GM21515 (cell line): ENCODE results near the gene TRIP4.

Experiments
- ATAC-seq: cut with Tn5 transposase; IDR thresholded peaks from one replicate; pipeline ENCODE4 v1.9.1; 2021; ENCODE audit not compliant: unreplicated experiment

Gene TRIP4

DNA sequence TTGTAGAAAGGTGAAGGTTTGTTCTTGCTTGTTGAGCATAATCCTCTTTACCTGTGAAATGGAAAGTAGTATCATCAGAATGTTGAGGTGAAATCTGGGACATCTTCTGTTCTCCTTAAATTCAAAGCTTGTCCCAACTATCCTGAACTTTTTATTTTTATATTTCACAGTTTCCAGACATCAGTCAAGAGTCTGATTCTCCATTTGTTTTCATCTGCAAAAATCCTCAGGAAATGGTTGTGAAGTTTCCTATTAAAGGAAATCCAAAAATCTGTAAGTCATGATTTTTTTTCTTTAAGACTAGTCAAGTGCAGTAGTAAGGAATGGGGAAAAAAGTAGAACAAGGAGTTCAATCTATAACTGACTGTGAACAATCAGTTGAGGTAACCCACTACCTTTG, 57.2 kb downstream of the TRIP4 start:
- no peak for ATAC-seq

DNA sequence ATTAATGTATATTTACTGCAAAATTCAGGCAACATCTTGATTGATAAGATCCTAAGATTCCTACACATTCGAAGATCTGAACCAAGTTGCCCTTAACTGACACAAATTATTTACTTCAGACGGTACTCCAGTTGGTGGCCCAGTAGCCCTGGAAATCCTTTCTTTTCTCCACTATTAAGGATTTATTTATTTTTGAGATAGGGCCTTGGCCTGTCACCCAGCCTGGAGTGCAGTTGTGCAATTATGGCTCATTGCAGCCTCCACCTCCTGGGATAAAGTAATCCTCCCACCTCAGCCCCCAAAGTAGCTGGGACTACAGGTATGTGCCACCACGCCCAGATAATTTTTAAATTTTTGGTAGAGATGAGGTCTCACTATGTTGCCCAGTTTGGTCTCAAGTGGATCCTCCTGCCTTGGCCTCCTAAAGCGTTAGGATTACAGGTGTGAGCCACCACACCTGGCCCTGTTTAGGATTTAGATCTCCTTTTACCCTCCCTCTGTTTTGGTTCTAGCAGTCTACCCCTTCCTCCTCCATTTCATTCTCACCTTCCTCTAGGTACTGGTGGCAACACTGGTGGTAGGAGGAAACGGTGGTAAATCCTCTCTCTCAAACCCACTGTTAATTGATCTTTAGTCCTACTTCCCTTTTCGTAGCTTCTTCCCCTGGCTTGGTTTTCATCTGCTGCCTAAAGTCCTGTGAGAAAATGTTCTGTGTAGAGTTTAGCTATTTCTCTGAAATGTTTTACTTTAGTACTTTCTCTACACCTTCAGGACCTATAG, 60.1 kb downstream of the TRIP4 start:
- ATAC-seq = no peak

DNA sequence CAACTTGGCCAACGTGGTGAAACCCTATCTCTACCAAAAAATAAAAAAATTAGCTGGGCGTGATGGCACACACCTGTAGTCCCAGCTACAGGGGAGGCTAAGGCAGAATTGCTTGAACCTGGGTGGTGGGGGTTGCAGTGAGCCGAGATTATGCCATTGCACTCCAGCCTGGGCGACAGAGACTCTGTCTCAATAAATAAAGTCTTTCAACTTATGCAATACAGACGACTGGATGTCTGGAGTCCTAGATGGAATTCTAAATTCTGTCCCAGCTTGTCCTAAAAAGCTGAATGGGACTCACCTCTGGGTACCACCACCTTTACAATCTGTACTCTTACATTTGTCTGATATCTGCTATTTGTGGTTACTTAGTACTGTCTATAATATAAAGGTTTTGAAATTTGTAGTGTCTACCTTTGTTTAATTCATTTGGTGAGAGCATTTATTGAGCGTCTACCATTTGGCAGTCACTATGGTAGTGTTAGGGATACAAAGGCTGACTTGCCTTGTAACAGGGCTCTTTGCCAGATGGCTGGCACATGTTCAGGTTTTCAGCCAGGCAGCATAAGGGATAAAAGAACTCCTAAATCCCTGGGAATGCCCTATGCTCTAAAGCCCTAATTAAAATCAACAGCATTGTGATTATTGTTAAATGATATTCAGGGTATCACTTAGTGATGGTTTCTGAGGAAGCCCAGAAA, 65.5 kb downstream of the TRIP4 start:
- no peak for ATAC-seq

DNA sequence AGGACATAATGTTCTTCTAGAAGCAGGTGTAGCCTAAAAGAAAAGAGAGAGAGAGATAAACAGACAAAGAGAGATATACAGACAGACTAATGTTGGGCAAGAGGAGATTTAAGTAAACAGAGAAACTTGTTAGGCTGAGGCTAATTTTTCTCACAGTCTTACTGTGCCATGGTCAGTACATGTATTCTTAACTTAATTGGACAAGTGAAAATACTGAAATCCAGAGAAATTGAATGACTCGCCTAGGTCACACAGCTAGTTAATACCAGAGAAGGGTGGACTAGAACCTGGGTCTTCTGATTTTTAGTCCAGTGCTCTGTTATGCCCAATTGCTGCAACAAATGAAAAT, 66.0 kb downstream of the TRIP4 start:
- ATAC-seq = no peak

DNA sequence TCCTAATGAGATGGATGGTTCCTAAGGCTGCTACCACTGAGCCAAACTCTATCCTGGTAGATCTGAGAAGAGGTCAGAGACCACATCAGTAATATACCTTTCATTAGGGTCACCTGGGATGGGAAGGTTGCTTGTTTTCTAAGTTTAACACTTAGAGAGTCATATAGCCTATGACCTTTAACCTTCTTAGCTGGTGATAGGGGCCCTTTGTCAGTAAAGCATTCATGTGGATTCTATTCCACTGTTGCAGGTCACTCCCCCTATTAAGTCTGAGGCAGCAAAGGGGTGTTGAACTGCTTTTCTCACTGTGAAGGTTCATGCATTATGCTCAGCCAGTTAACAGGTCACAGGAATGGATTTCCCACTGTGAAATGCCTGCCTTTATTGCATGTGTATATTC, 66.6 kb downstream of the TRIP4 start:
- ATAC-seq = no peak

DNA sequence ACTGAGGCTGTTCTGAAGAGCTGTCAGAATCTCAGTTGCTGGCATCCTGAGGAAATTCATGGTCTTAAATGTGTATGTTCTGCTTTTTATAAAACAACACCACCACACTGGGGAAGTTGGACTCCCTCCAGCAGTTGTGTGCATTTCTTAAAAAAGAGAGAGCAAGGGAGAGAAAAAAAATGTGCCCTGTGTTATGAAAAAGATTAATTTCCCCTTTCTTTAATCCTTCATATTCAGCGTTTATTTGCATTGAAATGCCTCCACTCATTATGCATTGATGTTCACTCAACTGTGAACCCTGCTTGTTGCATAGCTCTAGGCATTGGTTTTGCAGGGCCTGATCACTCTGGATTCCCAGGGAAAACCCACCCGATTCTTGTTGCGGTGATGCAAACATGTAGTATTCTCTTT, 68.3 kb downstream of the TRIP4 start:
- ATAC-seq = no peak

DNA sequence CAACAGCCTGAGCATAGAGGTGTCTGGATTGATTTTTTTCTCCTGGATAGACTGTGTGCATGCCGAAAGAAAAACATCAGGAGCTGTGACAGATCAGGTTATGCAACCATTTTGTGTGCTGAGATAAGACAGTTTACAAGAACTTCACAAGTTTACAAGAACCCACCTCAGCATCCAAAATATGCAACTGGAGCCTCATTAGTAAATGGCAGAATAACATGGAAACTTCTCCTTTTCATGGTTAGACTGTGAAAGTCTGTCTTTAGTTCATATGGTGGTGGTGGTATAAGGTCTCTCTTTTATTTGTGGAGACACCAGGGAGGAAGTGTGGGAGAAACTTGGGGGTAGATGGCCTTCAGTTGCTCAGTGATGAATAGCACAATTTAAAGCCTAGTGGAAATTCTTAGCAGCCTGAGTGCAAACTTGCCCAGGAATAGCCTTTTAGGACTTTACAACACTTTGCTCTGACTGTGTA, 69.0 kb downstream of the TRIP4 start:
- no peak for ATAC-seq

DNA sequence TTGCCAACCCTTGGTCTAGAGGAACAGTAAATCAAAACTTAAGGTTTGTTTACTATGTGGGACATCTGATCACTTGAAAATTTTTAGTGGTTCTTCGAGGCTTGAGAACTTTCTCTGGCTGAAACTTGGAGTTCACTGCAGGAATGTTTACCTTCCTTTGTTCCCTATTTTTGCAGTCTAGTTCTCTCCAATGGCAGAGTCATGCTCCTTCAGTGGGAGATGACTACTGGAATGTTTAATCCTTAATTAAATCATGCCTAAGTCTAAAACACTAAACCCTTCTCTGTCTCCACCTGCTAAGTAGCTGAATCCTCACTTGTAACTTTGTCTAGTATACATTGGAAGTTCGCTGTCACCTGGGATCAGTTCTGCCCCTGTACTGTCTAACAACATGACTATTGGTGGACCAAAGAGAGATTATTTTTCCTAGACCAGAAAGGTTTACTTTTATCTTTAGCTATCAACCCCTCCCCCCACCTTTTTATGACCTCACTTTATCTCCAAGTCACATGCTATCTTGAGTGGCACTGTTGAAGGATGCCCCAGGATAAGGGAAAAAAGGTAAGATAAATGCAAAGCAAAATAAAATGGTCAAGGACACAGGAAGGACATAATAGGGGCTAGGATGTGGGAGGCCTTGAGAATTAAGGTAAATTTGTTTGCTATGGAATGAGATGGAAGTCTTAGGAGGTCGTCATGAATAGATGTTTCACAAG, 71.6 kb downstream of the TRIP4 start:
- ATAC-seq = no peak

DNA sequence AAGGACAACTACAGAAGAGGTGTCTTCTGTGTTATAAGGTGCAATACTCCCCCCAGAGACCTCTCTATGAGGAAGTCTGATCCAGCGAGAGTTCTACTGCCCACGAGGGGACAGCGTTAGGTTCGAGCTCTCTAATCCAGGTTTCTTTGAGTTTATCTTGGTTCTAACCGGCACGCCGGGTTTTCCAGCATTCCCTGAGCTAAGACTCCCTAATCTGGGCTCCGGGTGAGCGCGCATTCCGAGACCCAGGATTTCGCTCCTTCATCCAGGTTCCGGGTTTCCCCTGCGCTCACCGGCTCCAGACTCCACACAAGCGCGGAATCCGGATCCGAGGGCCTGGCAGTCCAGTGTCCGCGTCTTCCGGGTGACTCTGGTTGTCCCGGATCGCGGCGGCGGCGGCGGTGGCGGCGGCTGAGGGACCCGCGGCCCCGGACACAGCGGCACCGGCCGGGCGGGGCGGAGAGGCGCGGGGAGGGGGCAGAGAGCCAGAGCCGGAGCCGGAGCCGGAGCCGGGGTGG, 72.6 kb downstream of the TRIP4 start, which contains the start of gene ZNF609:
ZNF609 (plus strand) TSS at position 373 of the 518 bp plus-strand sequence. CDS start 38,842 bp downstream, outside the sequence.
- ATAC-seq = peak; percentile 50

DNA sequence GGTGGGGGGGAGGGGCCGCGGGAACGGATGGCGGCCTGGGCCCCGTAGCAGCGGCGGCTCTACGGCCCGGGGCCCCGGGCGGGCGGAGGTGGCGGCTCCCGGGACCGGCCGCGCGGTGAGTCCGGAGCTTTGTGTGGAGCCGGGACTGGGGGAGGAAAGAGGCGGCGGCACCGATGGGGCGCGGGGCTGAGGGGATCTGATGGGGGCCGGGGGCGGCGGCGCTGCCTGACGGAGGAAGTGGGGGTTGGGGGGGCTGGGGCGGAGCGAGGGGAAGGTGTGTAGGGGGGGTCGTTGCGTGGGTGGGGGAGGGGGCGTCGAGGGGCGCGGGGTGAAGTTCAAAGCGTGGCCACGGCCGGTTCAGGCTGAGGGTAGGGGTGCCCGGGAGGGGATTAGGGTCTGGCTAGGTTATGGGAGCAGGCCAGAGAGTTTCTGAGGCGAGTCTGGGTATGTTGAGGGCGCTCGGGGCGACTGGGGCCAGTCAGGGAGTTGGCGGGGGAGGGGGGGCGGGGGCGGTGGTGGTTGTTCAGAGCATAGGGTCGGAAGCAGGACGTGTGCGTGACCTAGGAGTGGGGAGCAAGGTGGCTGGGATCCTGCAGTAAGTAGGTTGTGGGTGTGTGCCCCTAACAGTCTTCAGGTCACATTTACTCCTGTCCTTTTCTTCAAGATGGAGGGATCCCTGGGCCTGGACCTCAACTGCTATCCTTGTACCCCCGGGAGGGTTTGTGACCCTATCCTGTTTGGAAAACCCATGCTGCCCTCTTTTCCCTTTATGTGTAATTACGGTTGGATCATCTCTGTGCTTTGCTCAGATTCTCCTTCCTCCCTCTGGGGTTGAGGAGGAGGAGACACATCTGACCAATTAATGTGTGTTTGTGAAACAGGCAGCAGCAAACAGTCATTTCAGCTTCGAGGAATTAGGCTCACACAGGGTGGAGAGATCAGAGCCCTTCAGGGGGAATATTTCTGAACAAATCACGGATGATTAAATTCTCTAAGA, 73.4 kb downstream of the TRIP4 start:
- no peak for ATAC-seq

DNA sequence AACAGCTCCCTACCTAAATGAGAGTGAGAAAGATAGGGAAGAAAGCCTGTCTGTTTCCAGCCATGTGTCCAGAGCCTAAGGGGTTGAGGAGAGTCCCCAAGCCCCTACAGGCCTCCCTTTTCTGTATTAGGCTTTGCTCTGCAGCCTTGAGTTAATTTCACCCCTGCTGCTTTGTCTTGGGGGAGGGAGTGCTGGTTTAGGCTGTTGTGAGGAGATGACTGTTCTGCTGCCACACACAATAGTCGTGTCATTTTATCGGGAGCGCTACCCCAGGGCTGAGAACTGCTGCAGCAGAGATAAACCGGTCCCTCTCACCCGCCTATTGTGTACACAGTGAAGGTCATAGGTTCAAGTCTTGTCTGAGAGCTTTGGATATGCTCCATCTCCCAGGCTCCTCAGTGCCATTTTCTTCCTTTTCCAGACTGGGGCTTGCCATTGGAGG, 74.1 kb downstream of the TRIP4 start:
- no peak for ATAC-seq

DNA sequence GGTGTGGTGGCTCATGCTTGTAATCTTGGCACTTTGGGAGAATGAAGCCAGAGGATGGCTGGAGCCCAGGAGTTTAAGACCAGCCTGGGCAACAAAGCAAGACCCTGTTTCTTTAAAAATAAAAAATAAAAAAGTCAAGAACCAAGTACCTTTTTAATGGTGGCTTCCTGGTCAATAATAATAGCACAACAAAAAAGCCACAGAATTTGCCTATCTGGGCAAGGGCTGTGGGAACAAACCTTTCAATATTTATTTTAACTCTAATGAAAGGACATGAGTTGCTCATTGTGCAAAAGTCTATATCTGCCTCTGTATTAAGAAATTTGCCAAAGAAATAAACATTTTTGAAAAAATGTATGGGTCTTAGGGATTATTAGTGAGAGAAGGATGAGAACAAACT, 74.9 kb downstream of the TRIP4 start:
- ATAC-seq = no peak

DNA sequence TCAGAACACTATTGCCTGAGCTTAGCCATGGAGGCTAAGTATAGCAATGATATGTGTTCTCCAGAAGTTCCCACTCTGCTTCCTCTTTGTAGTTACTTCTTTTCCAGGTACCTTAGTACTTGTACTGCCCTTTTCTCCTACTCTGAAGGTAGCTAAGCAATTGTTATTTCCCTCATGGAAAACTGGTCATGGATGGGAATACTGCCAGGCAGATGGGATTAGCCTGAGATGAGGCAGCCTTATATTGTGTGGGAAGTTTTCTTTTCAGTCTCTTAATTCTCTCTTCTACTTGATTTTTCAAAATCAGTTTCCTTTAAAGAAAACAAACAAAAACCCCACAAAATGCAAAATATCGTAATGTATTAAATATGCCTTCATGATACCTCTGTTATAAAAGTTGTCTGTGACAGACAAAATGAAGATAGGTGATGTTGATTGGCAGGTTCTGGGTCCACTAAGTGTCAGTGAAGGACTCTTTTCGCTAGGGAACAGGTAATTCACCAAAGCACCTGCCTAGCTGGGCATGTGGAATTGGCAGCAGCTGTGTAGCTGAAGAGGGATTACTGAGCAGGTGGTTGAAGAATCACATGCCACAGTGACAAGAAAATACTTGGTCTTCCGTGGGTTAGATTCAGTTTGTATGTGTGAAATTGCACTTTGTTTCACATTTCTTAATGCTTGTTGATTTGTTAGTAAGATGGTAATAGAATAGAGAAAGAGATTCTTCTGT, 76.8 kb downstream of the TRIP4 start:
- ATAC-seq = no peak

DNA sequence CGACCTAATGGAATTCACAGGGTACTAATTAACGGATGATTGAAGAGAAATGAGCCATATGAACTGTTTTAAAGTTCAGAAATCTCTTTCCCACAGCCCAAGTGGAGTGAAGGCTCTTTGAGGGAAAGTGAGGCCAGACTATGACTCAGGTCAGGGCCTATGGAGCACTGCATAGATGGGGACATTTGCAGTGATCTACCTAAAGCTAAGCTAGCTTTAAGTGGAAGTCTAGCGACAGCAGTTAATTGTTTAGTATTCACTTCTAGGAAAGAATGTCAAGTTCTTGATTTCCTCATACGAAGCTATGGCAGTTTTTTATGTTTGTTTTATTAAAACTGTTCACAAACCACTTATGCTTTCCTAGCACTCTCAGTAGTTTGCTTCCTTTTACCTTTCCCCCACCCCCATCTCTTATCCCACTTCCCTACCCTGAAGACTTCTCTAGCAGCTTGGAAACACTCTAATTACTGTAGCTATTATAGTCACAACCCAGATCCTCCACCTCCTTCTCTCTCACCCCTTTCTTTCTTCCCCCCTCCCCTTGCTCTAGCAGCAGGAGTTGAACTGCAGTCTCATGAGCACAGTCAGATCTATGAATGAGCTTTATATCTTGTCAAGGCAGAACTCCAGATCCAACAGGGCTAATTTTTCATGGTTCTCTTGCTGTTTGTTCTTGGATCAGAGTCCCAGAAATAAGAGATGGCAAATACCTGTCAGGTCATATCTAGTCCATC, 78.9 kb downstream of the TRIP4 start:
- ATAC-seq = no peak

DNA sequence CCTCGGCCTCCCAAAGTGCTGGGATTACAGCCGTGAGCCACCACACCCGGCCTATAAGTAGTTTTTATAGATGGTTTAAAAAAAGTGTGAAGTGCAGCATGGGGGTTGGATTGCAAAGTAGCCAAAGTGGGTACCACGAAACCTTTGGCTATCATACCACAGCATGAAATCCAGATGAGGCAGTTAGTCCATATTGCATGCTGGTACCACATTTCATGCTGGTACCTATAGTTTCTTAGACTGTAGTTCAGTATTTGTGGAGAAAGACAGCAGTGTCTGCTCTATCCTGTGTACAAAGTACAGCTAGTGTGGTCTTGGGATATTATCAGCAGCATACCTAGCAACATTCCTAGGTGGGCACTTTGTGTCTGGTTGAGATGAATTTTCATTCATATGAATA, 84.5 kb downstream of the TRIP4 start:
- ATAC-seq = no peak

DNA sequence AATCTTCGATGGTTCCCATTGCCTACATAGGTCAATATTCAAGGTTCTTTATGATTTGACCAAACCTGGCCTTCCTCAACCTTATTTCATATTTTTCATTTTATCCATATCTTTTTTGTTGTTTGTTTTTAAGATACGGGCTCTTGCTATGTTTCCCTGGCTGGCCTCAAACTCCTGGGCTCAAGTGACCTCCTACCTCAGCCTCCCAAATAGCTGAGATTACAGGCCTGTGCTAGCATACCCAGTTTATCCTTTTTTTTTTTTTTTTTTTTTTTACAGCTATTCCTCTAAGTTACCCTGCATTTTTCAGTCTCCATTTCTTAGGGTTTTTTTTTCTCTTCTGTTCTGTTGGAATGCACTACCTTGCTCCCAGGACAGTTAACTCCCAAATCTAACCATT, 87.2 kb downstream of the TRIP4 start:
- no peak for ATAC-seq

DNA sequence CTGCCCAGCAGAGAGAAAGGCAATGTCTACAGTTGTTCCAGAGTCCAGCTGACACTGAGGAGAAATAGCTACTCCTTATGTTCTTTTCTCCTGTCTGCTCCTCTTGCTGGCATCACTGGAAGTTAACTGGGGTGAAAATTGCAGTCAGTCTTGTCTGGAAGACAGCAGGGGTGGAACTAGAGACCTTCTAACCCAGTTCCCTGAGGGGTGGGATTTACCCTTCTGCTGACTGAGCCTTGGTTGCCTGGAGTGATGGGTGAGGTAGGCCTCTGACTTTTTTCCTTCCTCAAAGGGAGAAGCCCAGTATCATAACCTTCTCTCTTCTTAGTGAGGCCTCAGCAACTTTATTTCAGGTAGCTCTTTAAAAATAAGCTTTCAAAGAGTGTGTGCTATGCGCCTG, 88.9 kb downstream of the TRIP4 start:
- no peak for ATAC-seq

DNA sequence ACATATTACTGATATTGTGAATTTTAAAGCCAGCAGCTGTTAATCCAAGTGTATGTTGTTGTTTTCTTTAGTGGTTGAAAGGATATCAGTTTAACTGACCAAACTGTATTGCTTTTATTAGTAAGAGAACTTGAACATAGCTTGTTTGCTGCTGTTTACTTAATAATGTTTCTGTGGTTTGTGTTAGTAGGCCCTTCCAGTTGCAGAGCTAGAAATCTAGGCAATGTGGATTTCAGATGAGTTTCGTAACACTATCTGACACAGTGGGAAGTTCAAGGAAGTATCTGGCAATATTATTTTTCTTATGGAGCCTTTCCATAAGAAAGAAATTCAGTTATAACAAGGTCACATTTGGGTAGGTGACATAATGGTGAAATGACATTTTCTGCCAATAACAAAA, 91.2 kb downstream of the TRIP4 start:
- ATAC-seq = no peak

DNA sequence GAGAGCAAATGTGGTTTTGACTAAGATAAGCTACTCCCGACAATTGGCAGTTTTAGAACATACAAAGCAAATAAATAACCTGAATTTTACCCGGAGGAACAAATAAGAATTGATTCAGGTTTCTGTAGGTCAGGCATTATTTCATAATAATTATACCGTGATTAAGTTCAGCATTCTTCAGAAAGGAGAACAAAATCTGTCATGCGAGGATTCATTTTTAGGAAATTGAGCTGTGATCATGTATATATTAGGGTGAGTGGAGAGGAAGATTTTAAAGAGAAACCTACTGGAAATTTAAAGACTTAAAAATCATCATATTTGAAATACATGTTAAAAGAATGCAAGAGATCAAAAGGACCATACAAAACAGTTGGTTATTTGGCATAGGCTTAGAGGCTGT, 93.3 kb downstream of the TRIP4 start:
- ATAC-seq = no peak
